Aorta (tissue), 5 donors: ENCODE data around the gene B4GALNT4. TPM values are rescaled to one million over a fixed set of nuclear protein-coding genes. Genes with fewer than 3 reads are reported as not detected.
"Not testable (repeated sequence)": the region's sequence is repeated elsewhere in the genome, so short reads cannot be mapped to it uniquely, and the experiment has no call there.

Experiments
- ATAC-seq: fragments of 200-7000 bp; cut with Tn5 transposase; one replicate; pipeline ENCODE4 v1.9.1; 2022; ENCODE audit warnings: moderate library complexity; ENCODE audit not compliant: low FRiP score
- DNase-seq, 2 donors: peaks; one replicate each; pipeline ENCODE4 v3.0.0-alpha.2; 2020
- H3K27ac ChIP-seq, 2 donors: one replicate each; pipeline ENCODE4 v1.5.1; 2013; ENCODE audit warnings: low read length in 2 of 2, mild to moderate bottlenecking in 2 of 2, moderate library complexity in 2 of 2, control low read depth in 1 of 2, inconsistent platforms in 1 of 2, low read depth in 1 of 2
- H3K27me3 ChIP-seq, 2 donors: one replicate each; pipeline ENCODE4 v1.6.1; 2013; ENCODE audit warnings: control low read depth in 1 of 2, low read length in 1 of 2, mild to moderate bottlenecking in 1 of 2, moderate library complexity in 1 of 2; ENCODE audit not compliant: insufficient read depth in 2 of 2, control insufficient read depth in 1 of 2
- H3K36me3 ChIP-seq, 2 donors: one replicate each; pipeline ENCODE4 v1.6.1; 2013; ENCODE audit warnings: control low read depth in 1 of 2, low read length in 1 of 2, mild to moderate bottlenecking in 1 of 2; ENCODE audit not compliant: insufficient read depth in 2 of 2, control insufficient read depth in 1 of 2
- H3K4me1 ChIP-seq, 2 donors: one replicate each; pipeline ENCODE4 v1.6.1; 2013; ENCODE audit warnings: low read length in 2 of 2, control low read depth in 1 of 2, mild to moderate bottlenecking in 1 of 2, moderate library complexity in 1 of 2; ENCODE audit not compliant: insufficient read depth in 2 of 2, control insufficient read depth in 1 of 2
- H3K4me3 ChIP-seq, 2 donors: one replicate each; pipeline ENCODE4 v1.5.1; 2013; ENCODE audit warnings: low read length in 2 of 2, control low read depth in 1 of 2, mild to moderate bottlenecking in 1 of 2
- H3K9me3 ChIP-seq: one replicate; pipeline ENCODE4 v1.6.1; 2013; ENCODE audit warnings: mild to moderate bottlenecking, low read length; ENCODE audit not compliant: control insufficient read depth
- WGBS, 2 donors: extraction: QIAGEN DNeasy Blood & Tissue Kit; methylation state at CpG; one replicate each; pipeline ENCODE4 v1.1.7; 2013; 5-methylcytosine and 5-hydroxymethylcytosine counted together
- intact Hi-C, 2 donors: fragments of 100-400 bp; cut with DNase I; formaldehyde crosslinking; loops; one replicate each; pipeline versions ENCODE4 v1.14.2 to v1.15.0; 2022
- polyA plus RNA-seq, 2 donors: library from polyadenylated mRNA; stranded (reverse); fragments of 200-250 nt; gene quantifications; one replicate each; pipeline ENCODE4 v1.2.3, GENCODE V29; 2013
- total RNA-seq, 2 donors: library from RNA; stranded (reverse); fragmentation: NEBNext Ultra II Directional; extraction: Animal tissue kit (Norgen Biotek cat#: 25700); gene quantifications; one replicate each; pipeline ENCODE4 v1.2.1, GENCODE V29; 2021
- donor health status: healthy with polysubstance abuse.
- donor health status: Bipolar disorder and iron deficiency.
- donor health status: DM: no; HTN: no; CAD: no.
- donor health status: DM: no; HTN: no; CAD: no.
- donor health status: DM: yes; HTN: yes; CAD: no.

The B4GALNT4 gene
- total and polyA plus RNA-seq, 4 donors = 0.38 to 4.6 (median 1.9) TPM

DNA sequence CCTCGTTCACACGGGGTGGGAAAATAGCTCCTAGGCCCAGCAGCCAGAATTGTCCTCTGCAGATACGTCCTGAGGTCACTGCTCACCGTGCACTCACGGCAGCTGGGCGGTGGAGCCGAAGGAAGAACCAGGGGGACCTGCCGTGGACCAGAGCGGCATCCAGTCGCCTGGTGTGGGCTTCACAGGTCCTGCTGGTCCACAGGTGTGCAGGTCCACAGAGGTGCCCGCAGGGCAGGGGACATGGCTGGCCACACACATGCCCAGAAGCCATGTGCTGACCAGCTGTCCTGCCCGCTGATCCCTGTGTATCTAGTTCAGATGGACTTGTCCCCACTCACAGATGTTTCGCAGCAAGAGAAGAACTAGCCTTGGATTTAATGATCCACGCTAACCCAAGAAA is 14.1 kb downstream of the B4GALNT4 start:
- ATAC-seq (no peak), DNase-seq (no peak)
- 88 to 92% methylated on average over 14 of the region's 14 CpGs for WGBS, 2 donors
- Histone ChIP-seq H3K36me3 (no peaks in the 10 kb centered on the region), H3K27me3 (no peaks in the 10 kb centered on the region), H3K4me3 (no peak overlapping the region), H3K4me1 (no peaks in the 10 kb centered on the region), H3K27ac (no peak overlapping the region), H3K9me3 (peaks cover 2% of the 10 kb centered on the region)
- intact Hi-C loops = no loop called here

GRCh38 chr11:384511-384910 is 15.2 kb downstream of the B4GALNT4 start:
- no peaks in the 10 kb centered on the region for H3K4me1 ChIP-seq
- no peak overlapping the region for H3K4me3 ChIP-seq
- H3K36me3 ChIP-seq = no peaks in the 10 kb centered on the region
- 77 to 92% methylated on average over 8 to 16 of the region's 16 CpGs for WGBS, 2 donors
- no peak for ATAC-seq
- H3K9me3 ChIP-seq = peaks cover 2% of the 10 kb centered on the region
- intact Hi-C loops = no loop called here
- DNase-seq = no peak
- no peaks in the 10 kb centered on the region for H3K27me3 ChIP-seq
- no peak overlapping the region for H3K27ac ChIP-seq

DNA sequence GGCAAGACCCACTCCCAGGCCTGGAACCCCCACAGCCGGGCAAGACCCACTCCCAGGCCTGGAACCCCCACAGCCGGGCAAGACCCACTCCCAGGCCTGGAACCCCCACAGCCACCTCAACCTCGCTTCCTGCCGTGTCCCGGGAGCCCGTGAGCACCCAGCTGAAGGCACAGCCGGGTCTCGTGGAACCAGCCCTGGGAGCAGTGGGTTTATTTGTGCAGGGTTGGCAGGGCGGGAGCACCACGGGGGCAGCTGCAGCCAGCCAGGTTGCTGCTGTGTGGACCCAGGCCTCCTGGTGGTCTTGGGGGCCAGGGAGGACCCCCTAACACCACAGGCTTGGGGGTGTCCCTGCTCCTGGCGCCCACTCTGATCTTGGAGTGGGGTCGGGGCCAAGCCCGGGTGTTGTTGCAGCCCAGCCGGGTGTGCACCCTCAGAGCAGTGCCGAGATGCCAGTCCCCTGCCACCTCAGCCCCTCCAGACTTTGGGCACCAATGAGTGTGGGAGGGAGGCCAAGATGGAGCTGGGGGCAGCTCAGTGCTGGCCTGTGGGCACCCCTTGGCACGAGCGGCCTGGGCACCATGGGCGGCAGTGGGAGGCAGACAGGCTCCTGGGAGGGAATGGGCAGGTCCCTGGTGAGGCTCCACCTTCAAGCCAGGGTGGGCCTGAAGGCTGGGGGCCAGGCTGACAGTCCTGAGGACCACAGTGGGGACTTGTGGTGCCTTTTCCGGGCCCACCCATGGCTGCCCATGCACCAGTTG is 16.5 kb downstream of the B4GALNT4 start:
- ATAC-seq (no peak), DNase-seq (no peak)
- Histone ChIP-seq H3K36me3 (no peaks in the 10 kb centered on the region), H3K4me1 (no peaks in the 10 kb centered on the region), H3K27me3 (no peaks in the 10 kb centered on the region), H3K27ac (no peak overlapping the region), H3K4me3 (no peak overlapping the region), H3K9me3 (peaks cover 2% of the 10 kb centered on the region)
- intact Hi-C loops = no loop called here
- WGBS, 2 donors = 92 to 96% methylated on average over 18 to 19 of the region's 19 CpGs

DNA sequence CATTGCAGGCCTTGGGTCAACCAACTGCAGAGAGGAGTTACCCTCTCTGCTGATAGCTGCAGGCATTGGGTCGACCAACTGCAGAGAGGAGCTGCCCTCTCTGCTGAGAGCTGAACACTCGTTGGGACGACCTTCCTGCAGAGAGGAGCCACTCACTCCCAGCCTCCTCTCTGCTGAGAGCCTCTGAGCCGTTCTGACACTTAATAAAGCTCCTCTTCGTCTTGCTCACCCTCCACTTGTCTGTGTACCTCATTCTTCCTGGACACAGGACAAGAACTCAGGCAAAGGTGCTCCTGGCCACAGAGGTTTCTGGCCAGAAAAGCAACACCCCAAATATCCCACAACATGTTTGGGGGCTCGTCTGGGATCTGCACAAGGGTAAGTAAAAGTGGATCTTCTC is 17.2 kb downstream of the B4GALNT4 start:
- Histone ChIP-seq H3K27ac (no peak overlapping the region), H3K9me3 (peaks cover 2% of the 10 kb centered on the region), H3K4me3 (no peak overlapping the region), H3K27me3 (no peaks in the 10 kb centered on the region), H3K36me3 (no peaks in the 10 kb centered on the region), H3K4me1 (no peaks in the 10 kb centered on the region)
- no peak for DNase-seq
- no peak for ATAC-seq
- intact Hi-C loops = no loop called here
- 93% methylated on average over 6 of the region's 6 CpGs for WGBS, 2 donors

GRCh38 chr11:387193-387793 is 18.0 kb downstream of the B4GALNT4 start:
- intact Hi-C loops = no loop called here
- Histone ChIP-seq H3K9me3 (peaks cover 2% of the 10 kb centered on the region), H3K27ac (no peak overlapping the region), H3K4me1 (no peaks in the 10 kb centered on the region), H3K27me3 (no peaks in the 10 kb centered on the region), H3K4me3 (no peak overlapping the region), H3K36me3 (no peaks in the 10 kb centered on the region)
- WGBS, 2 donors = 63 to 70% methylated on average over 4 of the region's 4 CpGs
- DNase-seq = no peak
- ATAC-seq = no peak

DNA sequence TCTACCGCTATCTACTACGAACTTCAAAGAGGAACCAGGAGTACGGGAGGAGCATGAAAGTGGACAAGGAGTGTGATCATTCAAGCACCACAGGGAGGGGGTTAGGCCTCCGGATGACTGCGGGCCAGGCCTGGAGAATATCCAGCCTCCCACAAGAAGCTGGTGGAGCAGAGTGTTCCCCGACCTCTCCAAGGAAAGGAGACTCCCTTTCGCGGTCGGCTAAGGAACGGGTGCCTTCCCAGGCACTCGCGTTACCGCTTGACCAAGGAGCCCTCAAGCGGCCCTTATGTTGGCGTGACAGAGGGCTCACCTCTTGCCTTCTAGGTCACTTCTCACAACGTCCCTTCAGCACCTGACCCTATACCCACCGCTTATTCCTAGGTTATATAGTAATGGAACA is 20.1 kb downstream of the B4GALNT4 start:
- H3K27me3 ChIP-seq, H3K27ac ChIP-seq, H3K36me3 ChIP-seq, intact Hi-C loops, H3K4me1 ChIP-seq, H3K4me3 ChIP-seq, ATAC-seq, H3K9me3 ChIP-seq, DNase-seq: not testable (repeated sequence)
- 70 to 79% methylated on average over 9 to 17 of the region's 17 CpGs for WGBS, 2 donors

DNA sequence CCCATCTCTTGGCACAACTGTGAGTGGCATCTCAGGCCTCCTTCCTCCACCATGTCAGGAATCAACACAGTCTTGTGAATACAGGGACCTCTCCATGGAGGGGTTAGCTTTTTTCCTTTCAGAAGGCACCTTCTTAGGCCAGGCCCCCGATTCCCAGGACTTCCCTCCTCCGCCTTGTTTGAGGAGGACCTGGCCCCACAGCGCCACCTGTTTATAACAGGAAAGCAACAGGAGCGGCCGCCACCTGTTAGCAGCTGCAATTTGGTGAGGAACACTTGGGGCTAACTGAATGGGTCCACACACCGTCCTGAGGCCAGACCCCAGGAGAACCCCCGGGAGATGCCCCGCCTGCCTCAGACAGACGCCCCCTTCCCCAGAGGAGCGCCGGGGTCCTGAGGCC is 20.9 kb downstream of the B4GALNT4 start:
- intact Hi-C loops = no loop called here
- H3K36me3 ChIP-seq = no peaks in the 10 kb centered on the region
- WGBS, 2 donors = 56 to 67% methylated on average over 9 to 11 of the region's 11 CpGs
- H3K4me1 ChIP-seq = no peaks in the 10 kb centered on the region
- peaks cover 2% of the 10 kb centered on the region for H3K9me3 ChIP-seq
- no peaks in the 10 kb centered on the region for H3K27me3 ChIP-seq
- DNase-seq = no peak
- no peak overlapping the region for H3K27ac ChIP-seq
- ATAC-seq = no peak
- no peak overlapping the region for H3K4me3 ChIP-seq

- peaks cover 1% of the 10 kb centered on the region for H3K9me3 ChIP-seq
- intact Hi-C loops = no loop called here
- no peak overlapping the region for H3K4me3 ChIP-seq
- H3K27ac ChIP-seq = no peak overlapping the region
- WGBS, 2 donors = 72 to 78% methylated on average over 38 of the region's 38 CpGs
- no peaks in the 10 kb centered on the region for H3K27me3 ChIP-seq
- no peaks in the 10 kb centered on the region for H3K36me3 ChIP-seq
- H3K4me1 ChIP-seq = no peaks in the 10 kb centered on the region
- ATAC-seq (no peak), DNase-seq (no peak)
Measured at GRCh38 chr11:391117-392017, 22.1 kb downstream of the B4GALNT4 start.
